K562 (cell line): Measurements from ENCODE around the gene AACS.

Experiments
- TSC22D4 ChIP-seq: fragments of 450-650 bp; IDR thresholded peaks from 2 replicates; pipeline ENCODE4 v1.6.1; 2016; ENCODE audit warnings: missing genetic modification characterization, missing biosample characterization, control low read depth
- TF ChIP-seq, protein P1 (sequence below), 3 experiments: IDR thresholded peaks in 2 of 3; conservative IDR thresholded peaks in 1 of 3; 2 replicates each; pipeline ENCODE4 v1.5.1; 2011 to 2012; ENCODE audit warnings: low read length in 3 of 3, mild to moderate bottlenecking in 3 of 3, control low read depth in 2 of 3, improper control_type of control experiment in 1 of 3, inconsistent platforms in 1 of 3, low read depth in 1 of 3, mixed read lengths in 1 of 3, moderate library complexity in 1 of 3; ENCODE audit not compliant: insufficient read depth in 2 of 3

GRCh38 chr12:125149160-125150108, 84.2 kb downstream of the AACS start:
- TF ChIP-seq TSC22D4 = no peak
- TF ChIP-seq, protein P1, sequence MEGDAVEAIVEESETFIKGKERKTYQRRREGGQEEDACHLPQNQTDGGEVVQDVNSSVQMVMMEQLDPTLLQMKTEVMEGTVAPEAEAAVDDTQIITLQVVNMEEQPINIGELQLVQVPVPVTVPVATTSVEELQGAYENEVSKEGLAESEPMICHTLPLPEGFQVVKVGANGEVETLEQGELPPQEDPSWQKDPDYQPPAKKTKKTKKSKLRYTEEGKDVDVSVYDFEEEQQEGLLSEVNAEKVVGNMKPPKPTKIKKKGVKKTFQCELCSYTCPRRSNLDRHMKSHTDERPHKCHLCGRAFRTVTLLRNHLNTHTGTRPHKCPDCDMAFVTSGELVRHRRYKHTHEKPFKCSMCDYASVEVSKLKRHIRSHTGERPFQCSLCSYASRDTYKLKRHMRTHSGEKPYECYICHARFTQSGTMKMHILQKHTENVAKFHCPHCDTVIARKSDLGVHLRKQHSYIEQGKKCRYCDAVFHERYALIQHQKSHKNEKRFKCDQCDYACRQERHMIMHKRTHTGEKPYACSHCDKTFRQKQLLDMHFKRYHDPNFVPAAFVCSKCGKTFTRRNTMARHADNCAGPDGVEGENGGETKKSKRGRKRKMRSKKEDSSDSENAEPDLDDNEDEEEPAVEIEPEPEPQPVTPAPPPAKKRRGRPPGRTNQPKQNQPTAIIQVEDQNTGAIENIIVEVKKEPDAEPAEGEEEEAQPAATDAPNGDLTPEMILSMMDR (IDR thresholded peaks at IDR 0.05 in 2 of 3, conservative IDR thresholded peaks at IDR 0.05 in 1 of 3; ENCODE audit: insufficient read depth in 2 of 3, low read depth in 1 of 3, low read length in 3 of 3) = no peak
